Right lobe of liver (tissue), 4 donors: ENCODE results near the gene VPS50.

Source experiments
- CTCF ChIP-seq, 4 donors: fragments of 200-600 bp in 3 of 4; fragments of 450-650 bp in 1 of 4; IDR thresholded peaks; one replicate each; pipeline versions ENCODE4 v1.5.1 to v1.8.0; 2016 to 2022; ENCODE audit warnings: antibody characterized with exemption in 4 of 4, mild to moderate bottlenecking in 2 of 4
- POLR2A ChIP-seq: fragments of 450-650 bp; IDR thresholded peaks from one replicate; pipeline ENCODE4 v1.6.1; 2017; ENCODE audit warnings: antibody characterized with exemption, mild to moderate bottlenecking
- donor health status: DM: no; HTN: no; CAD: no.
- donor health status: DM: no; HTN: no; CAD: no.
- donor health status: DM: no; HTN: yes; CAD: no.

- TF ChIP-seq CTCF (IDR thresholded peaks at IDR 0.05) (no peak), POLR2A (no peak)
Measured at GRCh38 chr7:93284908-93285307, 52.7 kb downstream of the VPS50 start.
